Measurements from ENCODE around the gene CCNE1. TPM values are rescaled to one million over a fixed set of nuclear protein-coding genes. Genes with fewer than 3 reads are reported as not detected.

The CCNE1 gene
- total and polyA plus RNA-seq, 2 of the 13 experiments (the other 11 are each of a cell fraction or from before 2014, with no cell fraction given), result 16.0 to 50.6 TPM

DNA sequence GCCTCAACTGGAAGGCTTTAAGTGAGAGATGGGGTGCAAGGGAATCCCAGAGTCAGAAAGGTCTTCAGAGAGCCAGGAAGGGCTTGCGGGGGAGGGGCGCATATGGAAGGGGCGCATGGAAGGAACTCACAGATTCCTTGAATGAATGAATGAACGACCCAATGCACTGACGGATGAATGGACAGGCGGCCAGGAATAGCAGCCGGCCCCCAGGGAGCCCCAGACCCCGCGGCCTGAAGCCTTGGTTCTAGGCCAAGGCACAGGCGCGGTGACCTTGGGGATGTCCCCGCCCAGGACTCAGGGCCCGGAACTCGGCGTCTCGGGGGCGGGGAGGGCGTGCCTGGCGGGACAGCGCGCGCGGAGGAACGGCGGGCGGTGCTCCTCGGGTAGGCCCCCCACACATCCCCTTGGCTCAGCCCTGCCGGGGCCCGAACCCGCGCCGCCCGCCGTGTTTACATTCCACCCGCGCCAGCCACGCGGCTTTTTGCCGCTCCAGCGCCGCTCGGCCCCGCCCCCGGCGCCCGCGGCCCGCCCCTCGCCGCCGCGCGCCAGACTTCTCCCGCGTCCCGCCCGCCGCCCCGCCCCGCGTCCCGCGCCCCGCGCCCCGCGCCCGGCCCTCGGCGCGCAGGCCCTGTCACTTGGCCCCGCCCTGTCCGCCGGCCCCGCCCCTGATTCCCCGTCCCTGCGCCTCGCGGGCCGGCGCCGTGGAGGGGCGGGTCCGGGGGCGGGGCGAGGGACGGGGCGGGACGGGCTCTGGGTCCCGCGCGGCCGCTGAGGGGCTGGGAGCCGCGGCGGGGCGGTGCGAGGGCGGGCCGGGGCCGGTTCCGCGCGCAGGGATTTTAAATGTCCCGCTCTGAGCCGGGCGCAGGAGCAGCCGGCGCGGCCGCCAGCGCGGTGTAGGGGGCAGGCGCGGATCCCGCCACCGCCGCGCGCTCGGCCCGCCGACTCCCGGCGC lies at the start of gene CCNE1 (continued):
- TF ChIP-seq, protein P1, sequence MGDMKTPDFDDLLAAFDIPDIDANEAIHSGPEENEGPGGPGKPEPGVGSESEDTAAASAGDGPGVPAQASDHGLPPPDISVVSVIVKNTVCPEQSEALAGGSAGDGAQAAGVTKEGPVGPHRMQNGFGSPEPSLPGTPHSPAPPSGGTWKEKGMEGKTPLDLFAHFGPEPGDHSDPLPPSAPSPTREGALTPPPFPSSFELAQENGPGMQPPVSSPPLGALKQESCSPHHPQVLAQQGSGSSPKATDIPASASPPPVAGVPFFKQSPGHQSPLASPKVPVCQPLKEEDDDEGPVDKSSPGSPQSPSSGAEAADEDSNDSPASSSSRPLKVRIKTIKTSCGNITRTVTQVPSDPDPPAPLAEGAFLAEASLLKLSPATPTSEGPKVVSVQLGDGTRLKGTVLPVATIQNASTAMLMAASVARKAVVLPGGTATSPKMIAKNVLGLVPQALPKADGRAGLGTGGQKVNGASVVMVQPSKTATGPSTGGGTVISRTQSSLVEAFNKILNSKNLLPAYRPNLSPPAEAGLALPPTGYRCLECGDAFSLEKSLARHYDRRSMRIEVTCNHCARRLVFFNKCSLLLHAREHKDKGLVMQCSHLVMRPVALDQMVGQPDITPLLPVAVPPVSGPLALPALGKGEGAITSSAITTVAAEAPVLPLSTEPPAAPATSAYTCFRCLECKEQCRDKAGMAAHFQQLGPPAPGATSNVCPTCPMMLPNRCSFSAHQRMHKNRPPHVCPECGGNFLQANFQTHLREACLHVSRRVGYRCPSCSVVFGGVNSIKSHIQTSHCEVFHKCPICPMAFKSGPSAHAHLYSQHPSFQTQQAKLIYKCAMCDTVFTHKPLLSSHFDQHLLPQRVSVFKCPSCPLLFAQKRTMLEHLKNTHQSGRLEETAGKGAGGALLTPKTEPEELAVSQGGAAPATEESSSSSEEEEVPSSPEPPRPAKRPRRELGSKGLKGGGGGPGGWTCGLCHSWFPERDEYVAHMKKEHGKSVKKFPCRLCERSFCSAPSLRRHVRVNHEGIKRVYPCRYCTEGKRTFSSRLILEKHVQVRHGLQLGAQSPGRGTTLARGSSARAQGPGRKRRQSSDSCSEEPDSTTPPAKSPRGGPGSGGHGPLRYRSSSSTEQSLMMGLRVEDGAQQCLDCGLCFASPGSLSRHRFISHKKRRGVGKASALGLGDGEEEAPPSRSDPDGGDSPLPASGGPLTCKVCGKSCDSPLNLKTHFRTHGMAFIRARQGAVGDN (CRISPR knock-in tag; IDR thresholded peaks at IDR 0.05), result peak; percentile 63
- TF ChIP-seq YEATS4 (CRISPR knock-in tag; IDR thresholded peaks at IDR 0.05; ENCODE audit: borderline replicate concordance) (peak; percentile 54), SIN3A (IDR thresholded peaks at IDR 0.05; ENCODE audit: borderline replicate concordance, low read depth, low read length) (peak; percentile 35; the same call in 1 of the 2 replicates), FOXA1 (IDR thresholded peaks at IDR 0.05) (no peak), FOXA1 (CRISPR knock-in tag; IDR thresholded peaks at IDR 0.05) (peak; percentile 80)
- TF ChIP-seq, protein P2, sequence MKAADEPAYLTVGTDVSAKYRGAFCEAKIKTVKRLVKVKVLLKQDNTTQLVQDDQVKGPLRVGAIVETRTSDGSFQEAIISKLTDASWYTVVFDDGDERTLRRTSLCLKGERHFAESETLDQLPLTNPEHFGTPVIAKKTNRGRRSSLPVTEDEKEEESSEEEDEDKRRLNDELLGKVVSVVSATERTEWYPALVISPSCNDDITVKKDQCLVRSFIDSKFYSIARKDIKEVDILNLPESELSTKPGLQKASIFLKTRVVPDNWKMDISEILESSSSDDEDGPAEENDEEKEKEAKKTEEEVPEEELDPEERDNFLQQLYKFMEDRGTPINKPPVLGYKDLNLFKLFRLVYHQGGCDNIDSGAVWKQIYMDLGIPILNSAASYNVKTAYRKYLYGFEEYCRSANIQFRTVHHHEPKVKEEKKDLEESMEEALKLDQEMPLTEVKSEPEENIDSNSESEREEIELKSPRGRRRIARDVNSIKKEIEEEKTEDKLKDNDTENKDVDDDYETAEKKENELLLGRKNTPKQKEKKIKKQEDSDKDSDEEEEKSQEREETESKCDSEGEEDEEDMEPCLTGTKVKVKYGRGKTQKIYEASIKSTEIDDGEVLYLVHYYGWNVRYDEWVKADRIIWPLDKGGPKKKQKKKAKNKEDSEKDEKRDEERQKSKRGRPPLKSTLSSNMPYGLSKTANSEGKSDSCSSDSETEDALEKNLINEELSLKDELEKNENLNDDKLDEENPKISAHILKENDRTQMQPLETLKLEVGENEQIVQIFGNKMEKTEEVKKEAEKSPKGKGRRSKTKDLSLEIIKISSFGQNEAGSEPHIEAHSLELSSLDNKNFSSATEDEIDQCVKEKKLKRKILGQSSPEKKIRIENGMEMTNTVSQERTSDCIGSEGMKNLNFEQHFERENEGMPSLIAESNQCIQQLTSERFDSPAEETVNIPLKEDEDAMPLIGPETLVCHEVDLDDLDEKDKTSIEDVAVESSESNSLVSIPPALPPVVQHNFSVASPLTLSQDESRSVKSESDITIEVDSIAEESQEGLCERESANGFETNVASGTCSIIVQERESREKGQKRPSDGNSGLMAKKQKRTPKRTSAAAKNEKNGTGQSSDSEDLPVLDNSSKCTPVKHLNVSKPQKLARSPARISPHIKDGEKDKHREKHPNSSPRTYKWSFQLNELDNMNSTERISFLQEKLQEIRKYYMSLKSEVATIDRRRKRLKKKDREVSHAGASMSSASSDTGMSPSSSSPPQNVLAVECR (CRISPR knock-in tag; IDR thresholded peaks at IDR 0.05; ENCODE audit: borderline replicate concordance), result peak; percentile 59; the same call in 1 of the 2 replicates
- TF ChIP-seq, protein P3, sequence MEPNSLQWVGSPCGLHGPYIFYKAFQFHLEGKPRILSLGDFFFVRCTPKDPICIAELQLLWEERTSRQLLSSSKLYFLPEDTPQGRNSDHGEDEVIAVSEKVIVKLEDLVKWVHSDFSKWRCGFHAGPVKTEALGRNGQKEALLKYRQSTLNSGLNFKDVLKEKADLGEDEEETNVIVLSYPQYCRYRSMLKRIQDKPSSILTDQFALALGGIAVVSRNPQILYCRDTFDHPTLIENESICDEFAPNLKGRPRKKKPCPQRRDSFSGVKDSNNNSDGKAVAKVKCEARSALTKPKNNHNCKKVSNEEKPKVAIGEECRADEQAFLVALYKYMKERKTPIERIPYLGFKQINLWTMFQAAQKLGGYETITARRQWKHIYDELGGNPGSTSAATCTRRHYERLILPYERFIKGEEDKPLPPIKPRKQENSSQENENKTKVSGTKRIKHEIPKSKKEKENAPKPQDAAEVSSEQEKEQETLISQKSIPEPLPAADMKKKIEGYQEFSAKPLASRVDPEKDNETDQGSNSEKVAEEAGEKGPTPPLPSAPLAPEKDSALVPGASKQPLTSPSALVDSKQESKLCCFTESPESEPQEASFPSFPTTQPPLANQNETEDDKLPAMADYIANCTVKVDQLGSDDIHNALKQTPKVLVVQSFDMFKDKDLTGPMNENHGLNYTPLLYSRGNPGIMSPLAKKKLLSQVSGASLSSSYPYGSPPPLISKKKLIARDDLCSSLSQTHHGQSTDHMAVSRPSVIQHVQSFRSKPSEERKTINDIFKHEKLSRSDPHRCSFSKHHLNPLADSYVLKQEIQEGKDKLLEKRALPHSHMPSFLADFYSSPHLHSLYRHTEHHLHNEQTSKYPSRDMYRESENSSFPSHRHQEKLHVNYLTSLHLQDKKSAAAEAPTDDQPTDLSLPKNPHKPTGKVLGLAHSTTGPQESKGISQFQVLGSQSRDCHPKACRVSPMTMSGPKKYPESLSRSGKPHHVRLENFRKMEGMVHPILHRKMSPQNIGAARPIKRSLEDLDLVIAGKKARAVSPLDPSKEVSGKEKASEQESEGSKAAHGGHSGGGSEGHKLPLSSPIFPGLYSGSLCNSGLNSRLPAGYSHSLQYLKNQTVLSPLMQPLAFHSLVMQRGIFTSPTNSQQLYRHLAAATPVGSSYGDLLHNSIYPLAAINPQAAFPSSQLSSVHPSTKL (CRISPR knock-in tag; IDR thresholded peaks at IDR 0.05), result peak; percentile 30; the same call in 1 of the 2 replicates
